Osteoblast (primary cell): ENCODE data around the gene GRIK3. TPM values are rescaled to one million over a fixed set of nuclear protein-coding genes. Genes with fewer than 3 reads are reported as not detected.
A peak's percentile ranks its signal among the peaks of the same experiment; 100 is the strongest.

Experiments used
- DNase-seq: peaks from one replicate; pipeline ENCODE4 v3.0.0; 2011; ENCODE audit warnings: low spot score, mixed read lengths; ENCODE audit not compliant: insufficient read length; ENCODE audit errors: missing footprints
- H2AFZ ChIP-seq: 2 replicates; pipeline ENCODE4 v1.6.0; 2011; ENCODE audit warnings: mild to moderate bottlenecking, low read length
- H3K27ac ChIP-seq: 2 replicates; pipeline ENCODE4 v1.5.1; 2011; ENCODE audit warnings: mild to moderate bottlenecking, low read depth, low read length, moderate library complexity
- H3K27me3 ChIP-seq: 2 replicates; pipeline ENCODE4 v1.6.0; 2012; ENCODE audit warnings: mild to moderate bottlenecking, control low read depth, inconsistent platforms, low read length, moderate library complexity; ENCODE audit not compliant: insufficient read depth
- H3K36me3 ChIP-seq: 2 replicates; pipeline ENCODE4 v1.5.1; 2011; ENCODE audit warnings: mild to moderate bottlenecking, low read length, control low read depth, moderate library complexity; ENCODE audit not compliant: insufficient read depth
- H3K4me1 ChIP-seq: 2 replicates; pipeline ENCODE4 v1.5.1; 2011; ENCODE audit warnings: mild to moderate bottlenecking, low read length, control low read depth, moderate library complexity; ENCODE audit not compliant: insufficient read depth
- H3K4me2 ChIP-seq: 2 replicates; pipeline ENCODE4 v1.6.0; 2011; ENCODE audit warnings: mild to moderate bottlenecking, low read length; ENCODE audit not compliant: insufficient read depth
- H3K4me3 ChIP-seq: fragments of 200-600 bp; sonication (generic); 3 replicates; pipeline ENCODE4 v1.5.1; 2012; ENCODE audit warnings: mild to moderate bottlenecking, low read length, inconsistent platforms; ENCODE audit not compliant: insufficient read depth
- H3K79me2 ChIP-seq: 2 replicates; pipeline ENCODE4 v1.6.0; 2012; ENCODE audit warnings: mild to moderate bottlenecking, low read length, control low read depth, inconsistent platforms; ENCODE audit not compliant: insufficient read depth
- H3K9me3 ChIP-seq: 2 replicates; pipeline ENCODE4 v1.5.1; 2011; ENCODE audit warnings: low read depth, low read length, control low read depth
- H4K20me1 ChIP-seq: 2 replicates; pipeline ENCODE4 v1.6.0; 2012; ENCODE audit warnings: mild to moderate bottlenecking, low read length, control low read depth; ENCODE audit not compliant: insufficient read depth
- CTCF ChIP-seq: IDR thresholded peaks from 2 replicates; pipeline ENCODE4 v1.5.1; 2011; ENCODE audit warnings: mild to moderate bottlenecking, low read depth, low read length, moderate library complexity; ENCODE audit errors: extremely low read depth
- total RNA-seq: library from RNA; depleted of rRNA; stranded (reverse); fragments of >200 nt; gene quantifications from 2 replicates; pipeline ENCODE4 v1.2.3, GENCODE V29; 2012

GRIK3 gene
- total RNA-seq, 1 donor, result not detected

- H3K27ac ChIP-seq, result no peak overlapping the region
- H3K27me3 ChIP-seq, result no peaks in the 10 kb centered on the region
Measured at GRCh38 chr1:36843027-36843426, 191.3 kb downstream of the GRIK3 start.

GRCh38 chr1:36842448-36842847, 191.9 kb downstream of the GRIK3 start:
- no peak overlapping the region for H2AFZ ChIP-seq
- no peaks in the 10 kb centered on the region for H4K20me1 ChIP-seq
- H3K4me2 ChIP-seq, result no peak overlapping the region
- H3K27ac ChIP-seq, result no peak overlapping the region
- no peaks in the 10 kb centered on the region for H3K79me2 ChIP-seq
- no peaks in the 10 kb centered on the region for H3K9me3 ChIP-seq
- TF ChIP-seq CTCF, result no peak
- no peak overlapping the region for H3K4me3 ChIP-seq
- DNase-seq, result no peak
- H3K36me3 ChIP-seq, result no peaks in the 10 kb centered on the region
- H3K27me3 ChIP-seq, result no peaks in the 10 kb centered on the region
- no peaks in the 10 kb centered on the region for H3K4me1 ChIP-seq

More at GRCh38 chr1:36843027-36843426, 191.3 kb downstream of the GRIK3 start:
- Histone ChIP-seq H2AFZ (no peak overlapping the region), H3K4me1 (no peaks in the 10 kb centered on the region), H4K20me1 (no peaks in the 10 kb centered on the region), H3K4me3 (no peak overlapping the region), H3K9me3 (no peaks in the 10 kb centered on the region), H3K4me2 (no peak overlapping the region), H3K79me2 (no peaks in the 10 kb centered on the region), H3K36me3 (no peaks in the 10 kb centered on the region)
- peak; percentile 23 for DNase-seq
- TF ChIP-seq CTCF, result no peak

GRCh38 chr1:36839485-36839884, 194.8 kb downstream of the GRIK3 start:
- Histone ChIP-seq H3K4me2 (no peak overlapping the region), H3K4me1 (no peaks in the 10 kb centered on the region), H3K79me2 (no peaks in the 10 kb centered on the region), H3K27ac (no peak overlapping the region), H3K27me3 (no peaks in the 10 kb centered on the region), H3K9me3 (no peaks in the 10 kb centered on the region), H3K36me3 (no peaks in the 10 kb centered on the region), H3K4me3 (no peak overlapping the region), H2AFZ (no peak overlapping the region), H4K20me1 (no peaks in the 10 kb centered on the region)
- TF ChIP-seq CTCF, result no peak
- DNase-seq, result no peak

GRCh38 chr1:36838888-36839287, 195.4 kb downstream of the GRIK3 start:
- no peak for TF ChIP-seq CTCF
- Histone ChIP-seq H3K79me2 (no peaks in the 10 kb centered on the region), H3K4me2 (no peak overlapping the region), H3K27ac (no peak overlapping the region), H4K20me1 (no peaks in the 10 kb centered on the region), H3K9me3 (no peaks in the 10 kb centered on the region), H2AFZ (no peak overlapping the region), H3K36me3 (no peaks in the 10 kb centered on the region), H3K27me3 (no peaks in the 10 kb centered on the region), H3K4me3 (no peak overlapping the region), H3K4me1 (no peaks in the 10 kb centered on the region)
- DNase-seq, result peak; percentile 50
